ENCODE results near the gene FMN1.

Gene FMN1

DNA sequence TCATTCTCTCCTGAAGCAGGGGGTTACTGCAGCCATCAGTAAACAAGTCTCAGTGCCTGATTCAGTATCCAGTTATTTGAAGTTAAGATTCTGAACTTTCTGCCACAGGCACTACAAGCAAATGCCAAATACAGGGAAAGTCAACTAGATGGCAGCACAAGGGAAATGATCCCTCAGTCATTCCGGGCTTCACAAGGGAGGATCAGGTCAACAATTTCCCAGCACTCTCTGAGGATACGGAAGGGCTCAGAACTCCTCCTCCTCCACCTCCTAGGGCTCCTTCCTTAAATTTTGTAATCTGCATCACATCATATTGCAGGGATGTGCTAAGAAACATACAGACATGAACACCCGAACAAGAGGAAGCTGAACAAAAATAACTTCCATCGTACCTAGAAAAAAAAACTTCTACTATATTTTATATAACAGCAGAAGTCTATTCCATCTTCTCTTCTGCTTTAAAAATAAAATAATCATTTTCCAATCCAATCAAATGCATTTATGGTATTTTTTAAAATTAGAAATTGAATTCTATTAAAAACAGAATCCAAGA, 187.1 kb downstream of the FMN1 start:
- DNase-seq = no peak

DNA sequence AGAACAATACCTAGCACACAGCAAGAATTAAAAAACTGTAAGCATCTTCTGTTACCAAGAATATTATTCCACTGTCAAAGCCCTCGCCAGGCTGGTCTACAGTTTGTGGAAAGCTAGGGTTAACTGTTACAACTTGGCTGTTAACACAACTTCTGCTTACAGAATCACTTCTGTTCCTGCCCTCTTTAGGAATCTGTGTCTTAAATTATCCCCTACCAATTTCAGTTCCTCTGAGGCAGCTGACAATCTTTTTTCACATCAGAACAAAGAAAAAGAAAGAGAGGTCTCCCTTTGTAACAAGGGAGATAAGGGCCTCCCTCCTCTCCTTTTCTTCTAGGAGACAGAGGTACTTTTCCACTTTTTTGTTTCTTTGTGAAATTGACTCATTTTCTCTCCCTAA, 188.9 kb downstream of the FMN1 start:
- no peak for DNase-seq

DNA sequence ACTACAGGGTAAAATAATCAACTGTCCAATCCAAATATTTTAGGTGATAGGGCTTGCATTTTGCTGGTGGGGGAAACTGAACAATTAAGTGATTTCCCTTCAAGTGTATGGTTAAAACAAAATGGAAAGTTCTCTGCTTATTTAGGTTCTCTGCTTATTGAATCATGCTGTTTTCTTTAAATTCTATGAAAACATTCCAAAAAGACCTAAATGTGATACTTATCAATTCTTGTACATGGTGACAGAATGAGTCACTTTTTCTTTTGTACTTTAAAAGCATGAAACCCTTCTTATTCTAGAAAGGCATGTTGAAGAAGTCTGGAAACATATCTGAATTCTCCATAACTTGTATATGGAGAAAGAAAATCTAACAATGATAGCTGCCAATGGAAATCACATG, 192.6 kb downstream of the FMN1 start:
- DNase-seq = no peak

DNA sequence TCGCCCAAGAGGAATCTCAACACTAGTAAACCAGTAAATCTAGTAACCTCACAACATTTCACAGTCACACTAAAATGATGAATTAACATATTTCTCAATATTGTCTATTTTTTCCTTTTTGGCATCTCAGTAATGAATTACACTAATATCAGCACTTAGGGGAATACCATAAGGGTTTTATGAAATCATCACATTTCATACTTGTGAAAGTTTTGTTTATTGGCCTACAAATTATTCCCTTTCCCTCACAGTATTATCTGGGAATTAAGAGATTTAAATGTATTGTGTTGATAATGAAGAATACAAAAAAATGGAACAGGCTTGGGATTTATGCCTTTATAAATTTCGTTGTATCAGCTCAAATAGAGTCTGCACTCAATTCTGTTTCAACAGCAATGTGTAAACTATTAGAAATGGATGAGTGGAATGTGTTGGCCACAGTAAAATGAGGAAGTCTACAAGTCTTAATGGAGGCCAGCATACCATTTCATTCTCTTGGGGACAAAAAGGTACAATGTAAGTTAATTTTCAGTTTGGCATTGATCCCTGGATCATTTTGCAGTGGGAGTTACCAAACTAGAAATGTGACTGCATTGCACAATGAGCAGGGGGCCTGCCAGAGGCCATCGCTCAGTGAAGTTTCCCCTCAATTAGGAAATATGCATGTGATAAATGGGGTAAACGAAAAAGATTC, 195.4 kb downstream of the FMN1 start:
- DNase-seq = no peak

DNA sequence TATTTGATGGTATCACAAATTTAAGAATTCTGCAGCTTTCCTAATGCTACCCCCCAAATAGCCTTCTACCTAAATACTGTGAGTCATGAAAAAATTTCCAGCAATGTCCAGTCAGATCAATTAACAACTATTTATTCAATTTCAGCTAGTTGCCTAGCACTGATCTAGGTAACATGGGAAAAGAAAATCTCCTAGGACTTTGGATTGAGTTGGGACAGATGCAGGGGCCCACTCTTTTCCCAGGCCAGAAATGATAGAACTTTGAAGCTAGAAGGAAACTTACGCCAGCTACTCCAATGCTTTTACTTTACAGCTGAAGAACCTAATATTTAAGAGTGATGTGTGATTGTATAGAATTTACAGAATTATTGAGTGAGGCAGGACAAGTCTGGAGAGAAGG, 196.3 kb downstream of the FMN1 start:
- DNase-seq = no peak

- peak; percentile 10 for DNase-seq
These were observed 199.6 kb downstream of the FMN1 start for GRCh38 chr15:32994810-32995424.

GRCh38 chr15:32993285-32993684, 201.2 kb downstream of the FMN1 start:
- no peak for DNase-seq

DNA sequence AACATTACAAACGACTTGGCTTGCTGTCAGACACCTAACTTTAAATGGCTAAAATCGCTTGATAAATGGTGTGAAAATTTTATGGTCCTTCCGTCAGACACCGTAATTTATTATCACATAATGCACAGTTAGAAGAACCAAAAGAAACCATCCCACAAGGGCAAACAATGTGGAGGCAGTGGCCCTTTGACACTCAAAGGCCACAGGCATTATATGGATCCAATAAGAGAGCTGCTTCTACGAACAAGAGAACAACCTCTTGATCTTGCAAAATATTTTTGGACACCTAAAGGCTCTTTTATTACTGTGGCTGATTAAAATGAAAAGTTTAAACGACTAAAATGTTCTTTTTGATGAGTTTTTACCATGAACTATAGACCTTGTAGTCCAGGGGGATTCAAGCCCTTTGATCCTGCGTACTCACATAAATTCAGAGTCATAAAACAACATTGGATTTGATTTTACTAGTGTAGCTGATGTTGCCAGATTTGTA, 202.8 kb downstream of the FMN1 start:
- DNase-seq = no peak

GRCh38 chr15:32990071-32990470, 204.4 kb downstream of the FMN1 start:
- no peak for DNase-seq

- DNase-seq = no peak
These were observed 207.4 kb downstream of the FMN1 start for GRCh38 chr15:32987067-32987466.

GRCh38 chr15:32986147-32986546, 208.4 kb downstream of the FMN1 start:
- DNase-seq = no peak

DNA sequence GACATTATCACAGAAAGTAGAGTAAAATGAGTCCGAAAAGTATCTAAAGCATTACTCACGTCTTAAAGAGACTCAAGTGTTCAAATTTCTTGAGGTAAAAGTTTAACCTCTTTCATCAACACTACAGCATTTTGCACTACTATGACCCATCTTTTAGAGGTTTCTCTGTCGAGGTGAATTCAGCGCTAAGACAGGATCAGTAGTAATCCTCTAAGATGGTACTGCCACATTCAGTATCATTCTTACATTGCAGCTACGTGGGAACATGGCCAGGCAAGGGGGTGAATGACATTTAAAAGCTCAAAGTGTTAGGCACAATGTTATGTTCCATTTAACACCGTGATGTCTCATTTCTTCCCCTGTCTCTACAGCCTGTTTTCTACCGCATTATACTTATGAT, 210.8 kb downstream of the FMN1 start:
- no peak for DNase-seq

- DNase-seq = no peak
These were observed 212.5 kb downstream of the FMN1 start for GRCh38 chr15:32982001-32982400.

DNA sequence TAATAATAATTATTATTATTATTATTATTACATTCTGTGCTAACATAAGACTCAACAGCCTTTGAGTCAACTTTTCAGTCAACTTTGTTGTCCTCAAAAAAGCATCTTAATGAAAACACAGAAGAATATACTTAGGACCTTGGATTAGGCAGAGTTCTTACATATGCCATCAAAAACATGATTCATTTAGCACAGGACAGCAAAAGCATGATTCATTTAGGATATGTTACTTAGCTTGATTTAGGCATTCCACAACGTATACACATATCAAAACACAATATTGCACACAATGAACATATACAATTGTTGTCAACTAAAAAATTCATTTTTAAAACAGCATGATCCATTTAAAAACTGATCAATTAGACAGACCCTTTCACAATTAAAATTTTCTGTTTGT, 213.0 kb downstream of the FMN1 start:
- DNase-seq = no peak

GRCh38 chr15:32979710-32980109, 214.8 kb downstream of the FMN1 start:
- no peak for DNase-seq

- no peak for DNase-seq
These were observed 217.0 kb downstream of the FMN1 start for GRCh38 chr15:32977506-32977905.

- no peak for DNase-seq
These were observed 219.8 kb downstream of the FMN1 start for GRCh38 chr15:32974691-32975090.

- no peak for DNase-seq
These were observed 221.8 kb downstream of the FMN1 start for GRCh38 chr15:32972686-32973085.

- no peak for DNase-seq
These were observed 223.7 kb downstream of the FMN1 start for GRCh38 chr15:32970847-32971246.

DNA sequence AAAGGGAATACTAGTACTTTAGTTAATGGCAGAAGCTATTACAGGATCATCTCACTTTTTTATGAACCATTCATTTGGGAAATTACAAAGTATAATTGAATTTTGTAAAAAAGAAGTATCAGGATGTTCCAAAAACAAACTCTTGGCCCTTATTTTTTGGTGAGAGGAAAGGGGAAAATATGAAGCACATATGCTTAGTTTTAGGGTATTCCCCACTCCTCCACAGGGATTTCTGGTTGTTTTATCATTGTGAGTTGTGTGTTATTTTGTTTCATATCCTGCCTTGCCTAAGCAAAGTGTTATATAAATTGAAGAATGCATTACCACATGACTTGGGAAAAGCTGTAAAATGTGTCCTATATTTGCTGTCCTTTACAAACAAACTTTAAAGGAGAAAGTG, 227.0 kb downstream of the FMN1 start:
- DNase-seq = no peak

- DNase-seq = no peak
These were observed 228.0 kb downstream of the FMN1 start for GRCh38 chr15:32966512-32966911.

DNA sequence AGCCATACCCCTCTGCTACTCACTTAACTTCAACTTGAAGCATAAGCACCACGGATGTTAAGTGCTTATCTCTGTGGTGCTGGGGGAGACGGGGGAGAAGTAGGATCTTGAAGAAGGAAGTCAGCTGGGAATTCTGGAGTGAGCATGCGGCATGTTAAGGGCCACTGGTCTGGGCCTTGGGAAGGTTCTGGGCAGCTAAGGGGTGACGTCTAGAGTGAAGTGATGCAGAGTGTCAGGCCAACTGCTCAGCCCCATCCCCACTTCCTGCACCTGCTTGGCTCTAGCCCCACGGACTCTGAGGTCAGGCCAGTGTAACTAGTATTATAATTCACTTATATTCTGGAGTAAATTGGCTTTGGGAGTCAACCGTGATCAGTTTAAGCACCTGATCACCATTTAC, 228.6 kb downstream of the FMN1 start:
- DNase-seq = no peak

DNA sequence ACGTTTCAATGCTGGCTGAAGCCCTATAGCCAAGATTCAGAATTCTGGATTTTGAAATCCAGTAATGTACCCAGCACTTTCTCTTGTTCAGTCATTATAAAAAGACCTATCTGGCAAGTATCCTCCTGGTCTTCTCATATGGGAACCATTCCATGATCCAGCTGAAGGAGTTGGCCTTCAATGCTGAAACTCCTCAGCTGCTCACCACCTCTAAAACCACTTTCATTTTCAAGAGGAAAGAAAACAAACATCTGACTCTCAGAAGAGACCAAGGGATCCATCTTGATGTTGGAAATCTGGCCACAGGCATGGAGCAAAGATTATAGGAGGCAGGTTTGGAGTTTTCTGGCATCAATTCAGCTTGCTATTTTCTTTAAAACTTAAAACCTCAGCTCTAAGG, 235.4 kb downstream of the FMN1 start:
- no peak for DNase-seq

DNA sequence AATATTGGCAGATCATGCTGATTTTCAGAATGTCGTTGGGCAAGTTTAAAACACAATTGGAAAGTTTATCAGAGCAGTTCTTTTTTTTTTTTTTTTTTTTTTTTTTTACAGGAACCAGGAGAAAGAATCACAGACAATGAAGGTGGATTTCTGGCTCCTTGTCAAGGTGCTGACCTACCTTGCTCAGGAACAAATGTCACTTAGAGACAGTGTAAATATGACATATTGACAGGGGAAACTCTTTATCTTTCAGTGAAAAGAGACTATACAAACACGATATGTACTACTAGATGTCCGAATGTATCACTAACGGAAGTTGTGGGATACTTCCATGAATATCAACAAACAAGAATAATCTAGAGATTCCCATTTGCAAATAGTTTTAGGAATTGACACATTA, 237.3 kb downstream of the FMN1 start:
- no peak for DNase-seq

DNA sequence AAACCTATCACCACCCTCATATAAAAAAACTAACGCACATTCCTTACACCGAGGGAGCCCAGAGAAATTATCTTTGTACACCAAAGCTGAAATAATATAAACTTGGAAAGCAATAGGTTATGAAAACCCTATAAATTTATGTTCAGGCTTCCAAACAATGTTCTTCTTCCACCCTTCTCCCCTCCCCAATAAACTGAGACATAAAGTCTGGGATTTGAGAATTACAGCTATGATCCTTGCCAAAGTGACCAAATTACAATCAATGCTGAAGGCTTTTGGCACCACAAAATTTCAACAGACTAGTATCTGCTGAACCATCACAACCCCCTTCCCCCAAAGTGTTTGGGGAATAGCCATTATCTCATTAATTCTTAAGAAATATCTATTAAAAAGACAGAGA, 237.8 kb downstream of the FMN1 start:
- DNase-seq = no peak
